SHP77 (cell line): ENCODE measurements around the gene RERE.
A peak's percentile ranks its signal among the peaks of the same experiment; 100 is the strongest.

ENCODE experiments used
- DNase-seq, 2 experiments: peaks; one replicate each; lab custom pipeline; 2025; lab: John Stamatoyannopoulos, UW

Gene RERE

GRCh38 chr1:8363186-8363766 is 454.2 kb downstream of the RERE start:
- DNase-seq, result no peak

- DNase-seq, result no peak
Measured at GRCh38 chr1:8362701-8363101, 454.7 kb downstream of the RERE start.

- no peak for DNase-seq
Measured at GRCh38 chr1:8361198-8361849, 456.1 kb downstream of the RERE start.

- DNase-seq, result no peak
Measured at GRCh38 chr1:8360493-8361197, 456.8 kb downstream of the RERE start.

DNA sequence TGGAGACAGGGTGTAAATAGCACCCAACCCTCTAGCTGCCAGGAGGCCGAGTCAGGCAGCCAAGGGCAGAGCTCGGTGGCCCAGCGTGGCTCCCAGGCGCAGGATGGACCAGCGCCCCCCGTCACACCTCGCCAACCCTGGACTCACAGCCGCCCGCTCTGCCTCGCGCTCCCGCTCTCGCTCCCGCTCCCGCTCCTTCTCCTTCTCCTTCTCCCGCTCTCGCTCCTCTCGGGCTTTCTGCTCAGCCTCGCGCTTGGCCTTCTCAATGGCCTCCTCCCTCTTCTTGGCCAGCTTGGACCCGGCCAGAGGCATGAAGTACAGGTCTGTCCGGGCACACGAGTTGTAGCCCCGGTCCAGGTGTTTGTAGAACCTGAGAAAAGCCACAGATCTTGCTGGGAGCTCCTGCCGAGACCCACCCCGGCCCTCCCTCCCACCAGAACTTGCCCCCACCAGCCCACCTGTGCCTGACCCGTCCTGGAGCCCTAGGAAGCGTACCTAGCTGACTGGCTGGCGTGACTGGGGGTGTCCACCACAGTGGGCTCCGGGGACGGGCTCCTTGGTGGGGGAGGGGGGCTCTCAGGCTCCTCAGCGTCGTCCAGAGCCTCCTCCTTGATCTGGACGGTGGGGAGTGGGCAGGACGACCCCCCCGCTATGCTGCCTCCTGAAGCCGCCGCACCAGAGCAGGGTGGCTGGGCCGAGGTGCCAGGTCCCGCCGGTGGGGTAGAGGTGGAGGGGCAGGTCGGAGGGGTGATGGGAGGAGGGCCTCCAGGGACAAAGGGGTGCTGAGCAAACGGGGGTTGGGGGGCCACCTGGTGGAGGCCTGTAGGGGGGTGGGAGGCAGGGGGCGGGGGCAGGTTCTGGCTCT is 457.6 kb downstream of the RERE start:
- no peak for DNase-seq

DNA sequence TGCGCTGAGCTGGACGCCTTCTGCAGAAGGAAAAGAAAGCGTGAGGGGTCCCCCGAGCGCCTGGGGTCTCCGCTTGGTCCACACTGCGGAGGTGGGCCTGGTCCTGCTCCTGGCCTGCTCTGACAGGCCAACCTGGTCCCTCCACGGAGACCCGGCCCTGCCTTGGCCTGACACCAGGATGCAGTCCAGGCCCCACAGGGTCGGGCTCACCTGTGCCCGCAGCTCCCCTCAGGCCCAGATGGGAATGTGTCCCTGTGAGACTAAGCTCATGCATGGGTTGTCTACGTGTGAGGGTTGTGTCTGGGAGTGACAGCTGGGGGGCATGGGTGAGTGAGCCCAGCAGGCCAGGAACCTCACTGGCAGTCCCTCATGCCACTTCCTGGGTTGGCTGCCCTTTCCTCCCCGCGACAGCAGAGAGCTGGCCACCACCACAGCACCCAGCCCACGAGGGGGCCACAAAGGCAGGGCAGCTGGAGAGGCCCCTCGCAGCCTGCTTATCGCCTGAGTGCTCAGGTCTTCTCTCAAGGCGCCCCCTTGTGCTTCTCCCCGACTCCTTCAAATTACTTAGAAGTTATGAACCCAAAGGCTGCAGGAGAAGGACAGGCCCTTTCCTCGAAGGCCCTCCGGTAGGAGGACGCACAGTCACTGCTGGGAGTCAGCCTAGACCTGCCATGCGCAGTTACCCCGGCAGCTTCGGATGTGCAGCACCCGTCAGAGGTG is 458.4 kb downstream of the RERE start:
- DNase-seq, result no peak

DNA sequence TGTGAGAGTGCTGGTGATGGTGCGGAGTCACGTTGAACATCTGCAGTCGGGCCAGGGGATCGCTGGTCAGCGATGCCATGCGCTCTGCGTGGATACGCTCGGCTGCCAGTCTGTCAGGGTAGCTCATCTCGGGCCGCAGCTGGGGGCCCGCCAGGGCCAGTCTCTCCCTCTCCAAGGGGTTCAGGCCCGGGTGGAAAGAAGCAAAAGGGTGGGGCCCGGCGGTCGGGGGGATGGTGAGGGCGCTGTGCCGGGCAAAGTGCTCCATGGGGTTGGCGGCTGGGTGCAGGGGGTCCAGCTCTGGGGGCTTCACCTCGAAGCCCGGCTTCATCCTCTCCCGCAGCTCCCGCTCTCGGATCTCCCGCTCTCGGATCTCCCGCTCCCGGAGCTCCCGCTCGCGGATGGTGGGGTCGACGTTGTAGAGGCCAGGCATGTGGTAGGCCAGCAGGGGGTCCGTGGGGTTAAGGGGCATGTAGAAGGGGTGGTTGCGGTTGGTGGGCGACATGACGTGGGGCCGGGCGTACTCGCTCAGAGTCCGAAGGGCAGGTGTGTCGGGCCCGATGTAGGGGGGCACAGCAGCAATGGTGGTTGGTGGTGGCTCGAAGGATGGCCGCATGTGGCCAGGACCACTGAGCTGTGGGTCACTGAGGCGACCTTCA is 459.1 kb downstream of the RERE start:
- no peak for DNase-seq

- DNase-seq, result no peak
Measured at GRCh38 chr1:8357329-8358101, 459.9 kb downstream of the RERE start.

DNA sequence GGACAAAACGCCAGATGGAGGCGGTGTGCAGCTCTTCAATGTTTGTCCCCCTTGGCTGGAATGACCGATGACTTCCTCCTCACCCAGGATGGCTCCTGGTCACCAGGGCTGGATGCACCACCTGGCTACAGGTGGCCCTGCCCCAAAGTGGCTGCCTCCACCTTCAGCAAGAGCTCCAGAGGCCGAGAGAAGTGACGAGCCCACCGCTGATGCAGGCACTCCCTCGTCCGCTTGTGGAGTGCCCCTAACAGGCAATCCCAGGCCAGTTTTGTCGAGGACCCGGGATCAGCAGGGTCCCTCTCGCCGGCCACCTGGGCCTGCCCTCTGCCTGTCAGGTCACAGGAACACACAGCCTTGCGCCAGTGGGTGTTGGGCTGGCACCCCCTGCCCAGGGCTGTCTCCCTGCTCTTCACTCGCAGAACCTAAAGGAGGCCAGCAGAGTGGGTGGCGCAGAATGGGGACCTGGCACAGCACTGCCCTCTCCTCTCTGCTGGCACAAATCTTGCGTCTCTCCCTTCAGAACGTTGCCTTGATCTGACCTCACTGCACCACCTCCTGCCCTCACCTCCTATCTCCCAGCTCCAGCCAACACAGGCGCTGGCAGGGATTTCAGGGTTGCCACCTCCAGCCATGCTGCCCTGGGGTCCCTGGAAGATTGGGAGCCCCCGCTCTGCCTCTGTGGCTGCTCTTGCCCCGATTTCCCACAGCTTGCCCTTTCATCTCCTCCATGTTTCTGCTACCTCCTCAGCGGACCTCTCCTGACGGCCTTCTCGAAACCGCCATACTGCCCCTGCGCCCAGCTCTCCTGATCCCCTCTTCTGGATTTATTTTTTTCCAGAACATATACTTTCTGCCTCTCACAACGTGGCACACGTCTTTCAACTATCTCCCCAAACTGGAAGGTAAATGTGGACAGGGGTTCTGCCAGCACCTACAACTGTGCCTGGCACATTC is 460.9 kb downstream of the RERE start:
- DNase-seq, result no peak

DNA sequence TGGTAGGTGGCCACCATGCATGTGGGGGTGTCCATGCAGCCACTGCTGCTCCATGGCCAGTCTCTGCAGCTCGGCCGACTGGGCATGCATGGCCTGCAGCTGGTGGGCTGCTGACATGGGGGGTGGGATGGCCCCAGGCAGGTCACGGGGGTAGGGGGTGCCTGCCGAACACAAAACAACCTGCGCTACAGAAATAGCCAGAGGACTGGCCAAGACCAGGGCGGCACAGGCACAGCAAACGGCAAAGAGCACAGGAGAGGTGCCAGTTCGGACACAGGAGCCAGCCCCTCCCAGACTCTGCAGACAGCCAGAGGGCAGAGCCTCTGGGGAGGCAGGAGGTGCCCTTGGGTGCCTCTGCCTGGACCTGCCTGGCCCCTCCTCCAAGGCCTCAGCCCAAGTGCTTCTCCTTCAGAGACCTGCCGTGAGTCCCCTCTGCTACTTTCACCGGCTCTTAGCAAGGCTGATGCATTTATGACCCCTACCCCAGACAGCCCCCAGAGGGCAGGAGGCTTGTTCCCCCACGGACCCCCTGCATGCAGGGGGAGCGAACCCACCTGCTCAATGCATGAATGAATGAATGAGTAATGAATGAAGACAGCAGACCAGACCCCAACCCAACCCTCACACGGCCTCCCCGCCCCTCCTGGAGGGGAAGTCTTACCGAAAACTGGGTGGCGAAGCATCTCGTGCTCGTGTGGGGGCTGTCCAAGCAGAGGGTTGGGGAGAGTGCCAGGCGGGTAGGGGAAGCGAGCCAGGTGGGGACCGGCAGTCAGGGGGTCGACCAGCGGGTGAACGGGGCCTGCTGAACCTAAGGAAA is 461.8 kb downstream of the RERE start:
- no peak for DNase-seq

GRCh38 chr1:8354038-8354437 is 463.4 kb downstream of the RERE start:
- DNase-seq, result no peak

- no peak for DNase-seq
Measured at GRCh38 chr1:8352886-8353785, 464.3 kb downstream of the RERE start.

GRCh38 chr1:8352471-8352845 is 465.0 kb downstream of the RERE start:
- DNase-seq, result no peak

DNA sequence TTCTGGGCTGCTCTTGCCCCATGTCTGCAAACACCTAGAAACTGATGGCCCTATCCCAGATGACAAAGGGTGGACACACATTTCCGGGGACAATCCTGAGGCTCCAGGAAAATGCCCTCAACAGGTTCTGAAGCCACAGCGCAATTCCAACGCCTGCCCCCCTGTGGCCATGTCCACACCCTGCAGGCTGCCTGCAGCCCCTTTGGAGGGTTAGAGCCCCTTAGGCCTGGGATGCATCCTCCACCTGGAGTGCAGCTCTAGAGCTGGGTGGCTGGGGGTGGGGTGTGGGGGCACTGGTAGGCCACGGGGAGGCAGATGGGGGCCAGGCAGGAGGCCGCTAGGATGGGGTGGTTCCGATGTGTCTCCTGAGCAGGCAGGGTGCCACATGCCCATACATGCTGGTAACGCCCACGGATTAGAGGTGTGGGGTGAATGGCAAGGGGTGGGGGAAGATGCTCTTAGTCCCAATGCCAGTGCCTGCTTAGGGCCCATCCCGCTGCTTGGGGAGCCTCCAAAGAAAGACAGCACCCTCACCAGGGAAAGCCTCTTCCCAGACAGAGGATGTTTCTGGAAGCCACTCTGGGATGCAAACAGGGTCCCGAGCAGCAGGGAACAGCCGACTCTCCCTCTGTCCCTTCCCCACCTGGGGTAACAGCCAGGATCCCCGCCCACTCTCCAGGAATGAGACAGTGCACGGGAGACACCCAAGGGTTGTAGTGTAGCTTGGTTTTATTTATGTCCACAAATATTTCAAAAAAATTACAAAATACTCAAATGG is 465.6 kb downstream of the RERE start:
- DNase-seq, result peak in 1 of 2 experiments; percentile 8

- no peak for DNase-seq
Measured at GRCh38 chr1:8350914-8351684, 466.3 kb downstream of the RERE start.

DNA sequence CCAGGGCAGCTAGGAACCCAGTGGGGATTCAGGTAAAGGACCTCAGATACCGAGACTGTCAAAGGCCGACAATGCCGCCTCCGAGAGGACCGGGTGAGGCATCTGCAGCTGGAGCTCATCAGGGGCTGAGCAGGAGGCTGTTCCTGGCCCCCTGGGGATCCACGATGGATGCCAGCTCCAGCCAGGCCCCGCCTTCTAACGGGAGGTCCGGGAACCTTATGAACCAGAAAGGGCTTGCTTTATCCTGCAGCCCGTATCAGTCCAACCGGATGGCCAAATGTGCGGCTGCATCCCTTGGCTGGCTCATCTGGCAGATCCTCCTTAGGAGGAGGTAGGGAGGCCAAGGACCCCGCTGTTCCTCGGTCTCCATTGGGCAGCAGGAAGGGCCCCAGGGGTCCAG is 467.5 kb downstream of the RERE start:
- no peak for DNase-seq
